HG03354 (cell line): ENCODE results near the gene CPNE6.

Source experiments
- ATAC-seq: cut with Tn5 transposase; IDR thresholded peaks from one replicate; pipeline ENCODE4 v1.9.1; 2021; ENCODE audit warnings: mild to moderate bottlenecking; ENCODE audit not compliant: unreplicated experiment, poor library complexity, severe bottlenecking

The CPNE6 gene

GRCh38 chr14:24066496-24067132 is 4.7 kb upstream of the CPNE6 start:
- ATAC-seq: no peak

- ATAC-seq: no peak
Measured at GRCh38 chr14:24067133-24068082, 4.0 kb upstream of the CPNE6 start.

GRCh38 chr14:24068711-24069410 is 2.5 kb upstream of the CPNE6 start:
- ATAC-seq: no peak

- no peak for ATAC-seq
Measured at GRCh38 chr14:24069411-24069735, 2.0 kb upstream of the CPNE6 start.

GRCh38 chr14:24070285-24071143 is 848 bp upstream of the CPNE6 start:
- no peak for ATAC-seq

- ATAC-seq: no peak
Measured at GRCh38 chr14:24071836-24072430, 571 bp downstream of the CPNE6 start.

- ATAC-seq: no peak
Measured at GRCh38 chr14:24072436-24072835, 1.1 kb downstream of the CPNE6 start.

GRCh38 chr14:24072881-24073877 is 1.8 kb downstream of the CPNE6 start:
- no peak for ATAC-seq

- ATAC-seq: no peak
Measured at GRCh38 chr14:24074625-24075484, 3.5 kb downstream of the CPNE6 start.

- ATAC-seq: no peak
Measured at GRCh38 chr14:24075485-24076301, 4.3 kb downstream of the CPNE6 start.

GRCh38 chr14:24076302-24076601 is 4.9 kb downstream of the CPNE6 start:
- ATAC-seq: no peak

GRCh38 chr14:24077086-24077485 is 5.7 kb downstream of the CPNE6 start:
- no peak for ATAC-seq

- ATAC-seq: no peak
Measured at GRCh38 chr14:24078146-24078545, 6.8 kb downstream of the CPNE6 start.

GRCh38 chr14:24079491-24080141 is 8.3 kb downstream of the CPNE6 start:
- ATAC-seq: no peak

- ATAC-seq: no peak
Measured at GRCh38 chr14:24080142-24080530, 8.8 kb downstream of the CPNE6 start.
